ENCODE data around the gene PSMD11. TPM values are rescaled to one million over a fixed set of nuclear protein-coding genes. Genes with fewer than 3 reads are reported as not detected.
A peak's percentile ranks its signal among the peaks of the same experiment; 100 is the strongest.

Gene PSMD11
- total and polyA plus RNA-seq, 8 donors, result 22.1 to 39.4 (median 32.7) TPM

DNA sequence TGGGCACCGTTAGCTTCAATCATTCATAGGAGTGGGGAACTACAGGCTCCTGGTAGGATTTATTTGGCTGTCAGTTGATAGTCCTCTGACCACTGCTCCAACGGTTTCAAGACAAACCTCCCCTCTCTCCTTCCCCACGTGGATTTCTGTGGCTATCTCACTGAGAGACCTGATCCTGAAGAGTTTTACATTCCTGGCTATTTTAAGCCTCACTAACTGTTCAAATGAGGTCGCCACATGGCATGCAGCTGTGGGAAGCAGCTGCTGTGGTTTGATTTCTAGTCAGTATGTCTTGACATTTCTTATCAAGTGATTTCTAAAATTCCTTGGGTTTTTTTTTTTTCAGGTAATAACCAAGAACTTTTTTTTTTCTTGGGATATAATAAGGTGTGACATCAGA lies 80.8 kb downstream of the PSMD11 start:
- intact Hi-C loops (cut with DNase I), result no loop called here

GRCh38 chr17:32527146-32527545 lies 82.8 kb downstream of the PSMD11 start:
- TF ChIP-seq, protein P1, sequence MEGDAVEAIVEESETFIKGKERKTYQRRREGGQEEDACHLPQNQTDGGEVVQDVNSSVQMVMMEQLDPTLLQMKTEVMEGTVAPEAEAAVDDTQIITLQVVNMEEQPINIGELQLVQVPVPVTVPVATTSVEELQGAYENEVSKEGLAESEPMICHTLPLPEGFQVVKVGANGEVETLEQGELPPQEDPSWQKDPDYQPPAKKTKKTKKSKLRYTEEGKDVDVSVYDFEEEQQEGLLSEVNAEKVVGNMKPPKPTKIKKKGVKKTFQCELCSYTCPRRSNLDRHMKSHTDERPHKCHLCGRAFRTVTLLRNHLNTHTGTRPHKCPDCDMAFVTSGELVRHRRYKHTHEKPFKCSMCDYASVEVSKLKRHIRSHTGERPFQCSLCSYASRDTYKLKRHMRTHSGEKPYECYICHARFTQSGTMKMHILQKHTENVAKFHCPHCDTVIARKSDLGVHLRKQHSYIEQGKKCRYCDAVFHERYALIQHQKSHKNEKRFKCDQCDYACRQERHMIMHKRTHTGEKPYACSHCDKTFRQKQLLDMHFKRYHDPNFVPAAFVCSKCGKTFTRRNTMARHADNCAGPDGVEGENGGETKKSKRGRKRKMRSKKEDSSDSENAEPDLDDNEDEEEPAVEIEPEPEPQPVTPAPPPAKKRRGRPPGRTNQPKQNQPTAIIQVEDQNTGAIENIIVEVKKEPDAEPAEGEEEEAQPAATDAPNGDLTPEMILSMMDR (IDR thresholded peaks at IDR 0.05), result no peak
- H3K36me3 ChIP-seq, result no peaks in the 10 kb centered on the region
- FAIRE-seq (no peak), DNase-seq (no peak), ATAC-seq (no peak)
- H3K9me3 ChIP-seq, result no peaks in the 10 kb centered on the region
- H3K27ac ChIP-seq, result no peak overlapping the region
- no peaks in the 10 kb centered on the region for H3K4me1 ChIP-seq
- WGBS, 2 donors, result 94 to 99% methylated on average over 4 of the region's 4 CpGs
- H3K27me3 ChIP-seq, result no peaks in the 10 kb centered on the region
- intact Hi-C loops (cut with DNase I), result no loop called here
- no peak overlapping the region for H3K4me3 ChIP-seq

More for the DNA sequence above, 80.8 kb downstream of the PSMD11 start:
- no peaks in the 10 kb centered on the region for H3K9me3 ChIP-seq
- TF ChIP-seq, protein P1 (IDR thresholded peaks at IDR 0.05), result no peak
- no peak overlapping the region for H3K4me3 ChIP-seq
- H3K27ac ChIP-seq, result no peak overlapping the region
- no peaks in the 10 kb centered on the region for H3K36me3 ChIP-seq
- DNase-seq (no peak), ATAC-seq (no peak), FAIRE-seq (no peak)
- no peaks in the 10 kb centered on the region for H3K27me3 ChIP-seq
- 44 to 56% methylated on average over 4 of the region's 4 CpGs for WGBS, 2 donors
- H3K4me1 ChIP-seq, result no peaks in the 10 kb centered on the region

GRCh38 chr17:32528825-32529224 lies 84.5 kb downstream of the PSMD11 start:
- Histone ChIP-seq H3K27me3 (no peaks in the 10 kb centered on the region), H3K27ac (no peak overlapping the region), H3K36me3 (no peaks in the 10 kb centered on the region), H3K4me3 (no peak overlapping the region), H3K9me3 (no peaks in the 10 kb centered on the region), H3K4me1 (no peaks in the 10 kb centered on the region)
- no peak for FAIRE-seq
- no peak for ATAC-seq
- intact Hi-C loops (cut with DNase I), result no loop called here
- TF ChIP-seq, protein P1 (IDR thresholded peaks at IDR 0.05), result no peak
- 94 to 96% methylated on average over 7 of the region's 7 CpGs for WGBS, 2 donors
- no peak for DNase-seq

DNA sequence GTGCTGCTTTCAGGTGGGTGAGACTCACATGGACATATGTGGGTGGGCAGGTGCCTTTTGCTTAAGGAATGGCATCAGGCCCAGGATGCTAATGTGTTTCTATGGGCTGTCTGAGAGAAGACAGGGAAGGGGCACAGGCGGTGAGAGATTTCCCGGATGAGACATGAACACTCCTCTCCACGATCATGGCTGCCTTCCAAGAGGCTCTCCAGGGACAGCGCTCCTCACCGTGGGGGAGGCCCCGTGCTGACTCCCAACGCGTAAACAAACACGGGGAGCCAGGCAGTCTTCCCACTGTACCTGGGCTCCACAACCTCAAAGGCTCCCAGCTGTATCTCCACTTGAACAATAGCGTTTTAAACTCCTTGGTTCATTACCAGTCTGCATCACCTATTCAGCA lies 85.3 kb downstream of the PSMD11 start:
- H3K36me3 ChIP-seq, result no peaks in the 10 kb centered on the region
- H3K4me1 ChIP-seq, result no peaks in the 10 kb centered on the region
- H3K9me3 ChIP-seq, result no peaks in the 10 kb centered on the region
- TF ChIP-seq, protein P1 (IDR thresholded peaks at IDR 0.05), result no peak
- ATAC-seq (peak in 1 of 4 donors; percentile 56), DNase-seq (no peak), FAIRE-seq (no peak)
- WGBS, 2 donors, result 76 to 84% methylated on average over 10 of the region's 10 CpGs
- intact Hi-C loops (cut with DNase I), result no loop called here
- no peaks in the 10 kb centered on the region for H3K27me3 ChIP-seq
- H3K27ac ChIP-seq, result no peak overlapping the region
- no peak overlapping the region for H3K4me3 ChIP-seq

Other genes with a start within 250 kb of the PSMD11 start
- under 1 TPM; 0.12 to 0.75 (median 0.47) TPM for gene RHBDL3, start 178.7 kb upstream of the PSMD11 start, total RNA-seq
- 1 to 10 TPM in 1 of 2 donors, under 1 TPM in 1; 0.34 to 1.8 TPM for gene RHBDL3, start 178.7 kb upstream of the PSMD11 start, polyA plus RNA-seq
- 10 to 100 TPM in 2 of 6 donors, 1 to 10 TPM in 4; 6.3 to 13.4 (median 8.3) TPM for gene C17orf75, start 102.3 kb upstream of the PSMD11 start, total RNA-seq
- gene C17orf75, start 102.3 kb upstream of the PSMD11 start, polyA plus RNA-seq, result 10 to 100 TPM in 1 of 2 donors, 1 to 10 TPM in 1; 8.2 to 17.5 TPM
- gene ZNF207, start 94.4 kb upstream of the PSMD11 start, total RNA-seq, result 10 to 100 TPM; 37.7 to 82.4 (median 51.3) TPM
- 10 to 100 TPM; 35.1 to 44.5 TPM for gene ZNF207, start 94.4 kb upstream of the PSMD11 start, polyA plus RNA-seq
- 1 to 10 TPM in 2 of 6 donors, under 1 TPM in 4; 0.46 to 1.7 (median 0.88) TPM for gene CDK5R1, start 42.5 kb downstream of the PSMD11 start, total RNA-seq
- 1 to 10 TPM; 1.5 to 5.1 TPM for gene CDK5R1, start 42.5 kb downstream of the PSMD11 start, polyA plus RNA-seq

Measured in pancreas (tissue), 10 donors.